Mucosa of descending colon (tissue), 3 donors: ENCODE results near the gene ARHGAP6. TPM values are rescaled to one million over a fixed set of nuclear protein-coding genes. Genes with fewer than 3 reads are reported as not detected.

Source experiments
- ATAC-seq: fragments of 200-7000 bp; cut with Tn5 transposase; one replicate; pipeline ENCODE4 v1.9.1; 2020; ENCODE audit warnings: mild to moderate bottlenecking, moderate library complexity
- DNase-seq, 3 donors: peaks; one replicate each; pipeline ENCODE4 v3.0.0-alpha.2; 2020
- H3K36me3 ChIP-seq: fragments of 200-600 bp; one replicate; pipeline ENCODE4 v1.8.0; 2021; ENCODE audit warnings: low read depth, mild to moderate bottlenecking
- H3K4me1 ChIP-seq: fragments of 200-600 bp; one replicate; pipeline ENCODE4 v1.8.0; 2021; ENCODE audit warnings: low read depth, mild to moderate bottlenecking
- H3K4me3 ChIP-seq: fragments of 200-600 bp; one replicate; pipeline ENCODE4 v1.8.0; 2021; ENCODE audit warnings: mild to moderate bottlenecking
- H3K9me3 ChIP-seq: fragments of 200-600 bp; one replicate; pipeline ENCODE4 v1.8.0; 2021; ENCODE audit warnings: mild to moderate bottlenecking
- intact Hi-C, 2 donors: fragments of 100-400 bp; cut with DNase I in 1 of 2; cut with micrococcal nuclease in 1 of 2; formaldehyde crosslinking; loops; one replicate each; pipeline versions ENCODE4 v1.11.0 to v1.11.1; 2022; cut with DNase I, micrococcal nuclease
- total RNA-seq, 3 donors: library from RNA; stranded (reverse); fragmentation: NEBNext Ultra II Directional in 2 of 3; extraction: Animal tissue kit (Norgen Biotek cat#: 25700) in 2 of 3; gene quantifications; one replicate each; pipeline versions ENCODE4 v1.2.1 to v1.2.4, GENCODE V29; 2021 to 2023
- TF ChIP-seq, protein P1 (sequence below): fragments of 200-600 bp; IDR thresholded peaks from one replicate; pipeline ENCODE4 v1.8.0; 2022; ENCODE audit warnings: antibody characterized with exemption, mild to moderate bottlenecking
- donor health status: DM: no; HTN: no; CAD: no; lungs with moderate emphysema.
- donor health status: DM: no; HTN: no; CAD: no.
- donor health status: DM: no; HTN: yes; CAD: no.

Gene ARHGAP6
- total RNA-seq, 3 donors from 2014 or later: 2.2 to 41.5 (median 4.4) TPM

DNA sequence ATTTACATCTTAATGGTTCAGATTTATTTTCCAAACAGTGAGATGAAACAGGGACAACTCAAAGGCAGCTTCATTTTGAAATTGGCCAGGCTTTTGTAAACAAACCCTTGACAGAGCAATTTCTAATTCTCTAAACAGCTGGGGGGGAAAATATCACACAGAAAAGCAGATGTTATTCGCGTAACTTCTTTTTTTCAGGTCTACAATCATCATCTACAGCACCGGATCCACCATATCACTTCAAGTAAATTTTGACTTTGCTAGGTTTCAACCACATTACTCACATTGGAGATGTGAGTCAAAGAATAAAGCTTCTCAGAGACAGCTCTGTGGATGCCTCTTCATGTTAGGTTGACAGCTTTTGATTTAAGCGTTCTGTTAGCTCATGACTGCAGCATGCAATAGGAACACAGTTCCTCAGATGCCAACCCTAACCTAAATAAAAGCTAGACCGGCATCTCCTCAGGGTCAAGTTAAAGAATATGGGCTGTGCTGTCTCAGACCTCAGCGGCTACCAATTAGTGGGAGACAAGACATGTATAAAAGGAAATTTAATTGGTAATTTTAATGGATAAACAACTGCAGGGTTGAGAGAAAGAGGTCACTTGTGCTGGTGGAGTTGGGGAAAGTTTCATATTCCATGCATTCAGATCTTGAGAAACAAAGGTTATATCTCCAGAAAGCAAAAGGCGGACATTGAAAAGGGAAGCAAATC, 345.8 kb downstream of the ARHGAP6 start:
- TF ChIP-seq, protein P1, sequence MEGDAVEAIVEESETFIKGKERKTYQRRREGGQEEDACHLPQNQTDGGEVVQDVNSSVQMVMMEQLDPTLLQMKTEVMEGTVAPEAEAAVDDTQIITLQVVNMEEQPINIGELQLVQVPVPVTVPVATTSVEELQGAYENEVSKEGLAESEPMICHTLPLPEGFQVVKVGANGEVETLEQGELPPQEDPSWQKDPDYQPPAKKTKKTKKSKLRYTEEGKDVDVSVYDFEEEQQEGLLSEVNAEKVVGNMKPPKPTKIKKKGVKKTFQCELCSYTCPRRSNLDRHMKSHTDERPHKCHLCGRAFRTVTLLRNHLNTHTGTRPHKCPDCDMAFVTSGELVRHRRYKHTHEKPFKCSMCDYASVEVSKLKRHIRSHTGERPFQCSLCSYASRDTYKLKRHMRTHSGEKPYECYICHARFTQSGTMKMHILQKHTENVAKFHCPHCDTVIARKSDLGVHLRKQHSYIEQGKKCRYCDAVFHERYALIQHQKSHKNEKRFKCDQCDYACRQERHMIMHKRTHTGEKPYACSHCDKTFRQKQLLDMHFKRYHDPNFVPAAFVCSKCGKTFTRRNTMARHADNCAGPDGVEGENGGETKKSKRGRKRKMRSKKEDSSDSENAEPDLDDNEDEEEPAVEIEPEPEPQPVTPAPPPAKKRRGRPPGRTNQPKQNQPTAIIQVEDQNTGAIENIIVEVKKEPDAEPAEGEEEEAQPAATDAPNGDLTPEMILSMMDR: no peak
- H3K9me3 ChIP-seq: no peaks in the 10 kb centered on the region
- intact Hi-C loops: no loop called here
- ATAC-seq (no peak), DNase-seq (no peak)
- H3K4me1 ChIP-seq: no peaks in the 10 kb centered on the region
- no peak overlapping the region for H3K4me3 ChIP-seq
- no peaks in the 10 kb centered on the region for H3K36me3 ChIP-seq

DNA sequence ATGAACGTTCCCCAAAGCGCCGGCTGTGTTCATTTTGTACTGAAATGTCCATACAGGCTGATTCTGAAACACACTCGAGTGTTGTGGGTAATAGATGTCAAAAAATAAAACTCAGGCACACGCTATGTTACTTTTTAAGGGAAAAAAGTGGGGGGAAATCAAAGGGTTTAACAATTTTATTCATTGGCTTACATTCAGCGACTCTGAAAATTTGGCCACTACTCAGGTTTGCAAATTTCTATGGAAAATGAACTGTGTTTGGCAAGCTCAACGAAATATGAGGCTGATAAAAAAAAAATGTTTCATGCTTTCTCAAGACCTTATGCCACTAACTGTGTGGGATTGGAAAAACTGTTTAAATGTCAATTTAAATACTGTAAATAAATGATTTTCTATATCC, 354.0 kb downstream of the ARHGAP6 start:
- Histone ChIP-seq H3K4me3 (no peak overlapping the region), H3K9me3 (no peaks in the 10 kb centered on the region), H3K36me3 (no peaks in the 10 kb centered on the region), H3K4me1 (no peaks in the 10 kb centered on the region)
- intact Hi-C loops: no loop called here
- DNase-seq (no peak), ATAC-seq (no peak)
- TF ChIP-seq, protein P1: no peak

DNA sequence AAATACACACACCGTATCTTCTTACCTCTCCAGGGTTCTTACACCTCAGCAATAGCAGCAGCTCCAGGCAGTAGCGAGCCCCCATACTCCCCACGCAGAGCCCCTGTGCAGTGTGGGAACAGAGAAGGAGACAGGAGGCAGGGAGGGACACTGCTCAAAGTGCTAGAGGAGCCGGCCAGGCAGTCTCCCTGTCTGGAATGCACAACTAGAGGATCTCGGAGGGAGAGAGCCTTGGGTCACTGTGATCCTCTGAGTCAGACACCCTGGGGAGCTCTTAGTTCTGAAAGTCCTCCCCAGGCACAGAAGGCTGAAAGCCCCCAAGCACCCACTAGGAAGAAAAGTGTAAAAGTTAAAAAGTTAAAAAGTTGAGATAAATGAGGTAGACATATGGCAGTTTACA, 356.5 kb downstream of the ARHGAP6 start:
- Histone ChIP-seq H3K4me1 (no peaks in the 10 kb centered on the region), H3K9me3 (no peaks in the 10 kb centered on the region), H3K36me3 (no peaks in the 10 kb centered on the region), H3K4me3 (no peak overlapping the region)
- DNase-seq (no peak), ATAC-seq (no peak)
- TF ChIP-seq, protein P1: no peak
- intact Hi-C loops: no loop called here

DNA sequence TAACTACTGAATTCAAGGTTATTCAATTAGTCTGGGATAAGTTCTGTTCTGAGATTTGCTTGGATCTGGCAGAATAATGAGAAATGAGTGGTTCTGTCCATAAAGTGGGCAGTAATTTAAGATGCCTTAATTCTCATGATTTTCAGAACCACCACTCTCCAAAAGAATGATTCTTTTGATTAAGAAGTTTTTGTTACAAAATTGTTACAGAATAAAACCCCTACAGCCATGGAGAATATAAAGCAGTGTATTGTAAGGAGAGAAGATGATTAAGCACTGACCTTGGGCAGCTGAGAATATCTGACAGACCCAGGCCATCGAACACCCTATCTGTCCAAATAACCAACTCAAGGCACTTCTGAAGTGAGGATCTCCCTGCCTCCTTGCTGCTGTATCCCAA, 360.1 kb downstream of the ARHGAP6 start:
- Histone ChIP-seq H3K9me3 (no peaks in the 10 kb centered on the region), H3K4me3 (no peak overlapping the region), H3K4me1 (no peaks in the 10 kb centered on the region), H3K36me3 (no peaks in the 10 kb centered on the region)
- ATAC-seq (no peak), DNase-seq (no peak)
- TF ChIP-seq, protein P1: no peak
- intact Hi-C loops: no loop called here

DNA sequence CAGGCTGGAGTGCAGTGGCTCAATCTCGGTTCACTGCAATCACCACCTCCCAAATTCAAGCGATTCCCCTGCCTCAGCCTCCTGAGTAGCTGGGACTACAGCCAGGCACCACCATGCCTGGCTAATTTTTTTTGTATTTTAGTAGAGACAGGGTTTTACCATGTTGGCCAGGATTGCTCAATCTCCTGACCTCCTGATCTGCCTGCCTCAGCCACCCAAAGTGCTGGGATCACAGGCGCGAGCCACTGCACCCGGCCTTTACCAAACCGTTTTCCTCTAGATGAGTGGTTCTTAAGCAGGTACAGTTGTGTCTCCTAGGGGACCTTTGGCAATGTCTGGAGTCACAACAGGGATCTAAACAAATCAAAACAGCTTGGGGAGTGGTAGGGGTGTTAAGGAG, 360.9 kb downstream of the ARHGAP6 start:
- no peak for ATAC-seq
- H3K4me1 ChIP-seq: no peaks in the 10 kb centered on the region
- no peaks in the 10 kb centered on the region for H3K36me3 ChIP-seq
- H3K9me3 ChIP-seq: no peaks in the 10 kb centered on the region
- intact Hi-C loops: no loop called here
- no peak overlapping the region for H3K4me3 ChIP-seq
- TF ChIP-seq, protein P1: no peak
- DNase-seq: no peak
